HG03039 (cell line): ENCODE results near the gene OSBPL2.

ENCODE experiments used
- ATAC-seq: cut with Tn5 transposase; IDR thresholded peaks from one replicate; pipeline ENCODE4 v1.9.1; 2021; ENCODE audit warnings: mild to moderate bottlenecking, moderate library complexity; ENCODE audit not compliant: unreplicated experiment

The OSBPL2 gene

DNA sequence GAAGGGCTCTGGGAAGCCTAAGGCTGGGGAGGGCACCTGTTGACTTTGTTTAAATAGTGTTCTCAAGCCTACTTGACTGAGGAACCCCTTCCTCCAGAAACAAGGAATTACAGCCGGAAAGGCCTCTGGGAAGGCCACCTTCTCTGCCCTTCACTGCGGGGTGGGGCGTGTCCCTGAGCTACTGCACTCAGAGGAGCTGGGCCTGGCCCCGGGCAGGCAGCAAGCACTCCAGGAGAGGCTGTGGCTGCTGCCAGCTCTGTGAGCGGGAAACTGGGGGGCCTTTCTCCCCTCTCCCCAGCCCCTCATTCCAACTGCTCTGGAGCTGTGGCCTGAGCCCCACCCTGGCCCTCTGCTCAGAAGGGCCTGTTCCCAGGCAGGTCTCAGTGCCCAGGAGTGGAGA, 4.0 kb upstream of the OSBPL2 start:
- no peak for ATAC-seq

DNA sequence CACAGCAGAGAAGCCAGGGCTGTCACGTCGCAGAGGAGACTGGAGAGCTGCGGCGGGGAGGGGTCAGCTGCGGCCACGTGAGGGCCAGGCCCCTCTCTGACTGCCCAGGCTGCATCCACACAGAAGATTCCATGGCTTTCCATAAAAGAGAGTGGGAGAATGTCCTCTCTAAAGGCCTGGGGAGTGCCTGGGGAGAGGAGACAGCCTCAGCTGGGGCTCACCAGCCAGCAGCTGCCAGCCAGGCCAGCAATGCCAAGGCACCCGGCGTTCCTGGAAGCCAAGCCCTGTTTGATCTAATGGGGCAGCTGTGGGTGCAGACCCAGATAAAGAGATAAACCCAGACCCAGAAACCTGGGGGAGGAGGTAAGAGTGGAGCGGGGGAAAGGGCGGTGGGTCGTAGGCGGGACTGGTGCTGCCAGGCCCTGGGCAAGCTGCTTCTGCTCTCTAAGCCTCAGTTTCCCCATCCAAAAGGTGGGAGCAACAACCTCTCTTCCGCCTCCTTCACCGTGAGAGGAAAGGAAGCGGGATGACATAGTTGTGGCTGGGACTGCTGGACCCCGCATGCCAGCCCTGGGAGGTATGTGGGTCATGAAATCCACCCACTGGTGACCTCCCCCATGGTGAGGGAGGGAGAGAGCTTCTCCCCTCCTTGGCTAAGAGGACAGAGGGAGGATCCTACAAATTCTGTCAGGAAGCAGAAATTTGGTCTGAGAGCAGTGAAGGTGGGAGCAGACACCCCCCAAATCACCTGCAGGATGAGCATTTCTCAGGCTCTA, 3.1 kb upstream of the OSBPL2 start:
- no peak for ATAC-seq

DNA sequence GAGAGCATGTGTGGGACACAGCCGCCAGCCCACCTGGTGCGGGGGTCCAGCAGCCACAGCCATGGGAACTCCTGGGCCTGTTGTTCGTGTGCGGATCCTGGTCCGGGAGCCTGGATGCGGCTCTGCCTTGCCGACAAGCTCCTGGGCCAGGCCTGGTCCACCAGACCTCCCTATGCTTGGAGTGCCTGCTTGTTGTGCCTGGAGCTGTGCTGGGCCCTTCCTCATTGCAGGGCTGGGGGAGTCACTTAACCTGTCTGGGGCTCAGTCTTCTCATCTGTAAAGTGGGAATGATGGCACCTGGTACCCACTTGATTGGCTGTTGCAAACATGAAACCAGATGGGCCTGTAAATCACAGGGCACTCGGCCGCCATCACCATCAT, 2.6 kb upstream of the OSBPL2 start:
- no peak for ATAC-seq

DNA sequence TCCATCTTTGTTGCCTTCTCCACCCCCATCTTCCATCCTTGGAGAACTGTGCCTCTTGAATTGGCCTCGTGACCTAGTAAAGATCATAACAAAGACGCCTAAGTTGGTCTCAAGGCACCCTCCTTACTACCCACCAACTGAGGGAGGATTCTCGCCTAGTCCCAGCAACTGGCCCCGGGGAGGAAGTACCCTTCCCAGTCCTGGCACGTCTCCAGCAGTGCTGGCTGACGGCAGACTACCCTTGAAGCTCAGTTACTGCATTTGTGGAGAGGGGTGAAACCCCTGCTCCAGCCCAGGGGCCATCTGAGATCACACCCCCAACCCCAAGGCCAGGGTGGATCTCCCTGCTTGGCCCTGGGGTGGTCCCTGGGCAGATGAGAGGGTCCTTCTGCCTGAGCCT, 2.1 kb upstream of the OSBPL2 start:
- no peak for ATAC-seq

DNA sequence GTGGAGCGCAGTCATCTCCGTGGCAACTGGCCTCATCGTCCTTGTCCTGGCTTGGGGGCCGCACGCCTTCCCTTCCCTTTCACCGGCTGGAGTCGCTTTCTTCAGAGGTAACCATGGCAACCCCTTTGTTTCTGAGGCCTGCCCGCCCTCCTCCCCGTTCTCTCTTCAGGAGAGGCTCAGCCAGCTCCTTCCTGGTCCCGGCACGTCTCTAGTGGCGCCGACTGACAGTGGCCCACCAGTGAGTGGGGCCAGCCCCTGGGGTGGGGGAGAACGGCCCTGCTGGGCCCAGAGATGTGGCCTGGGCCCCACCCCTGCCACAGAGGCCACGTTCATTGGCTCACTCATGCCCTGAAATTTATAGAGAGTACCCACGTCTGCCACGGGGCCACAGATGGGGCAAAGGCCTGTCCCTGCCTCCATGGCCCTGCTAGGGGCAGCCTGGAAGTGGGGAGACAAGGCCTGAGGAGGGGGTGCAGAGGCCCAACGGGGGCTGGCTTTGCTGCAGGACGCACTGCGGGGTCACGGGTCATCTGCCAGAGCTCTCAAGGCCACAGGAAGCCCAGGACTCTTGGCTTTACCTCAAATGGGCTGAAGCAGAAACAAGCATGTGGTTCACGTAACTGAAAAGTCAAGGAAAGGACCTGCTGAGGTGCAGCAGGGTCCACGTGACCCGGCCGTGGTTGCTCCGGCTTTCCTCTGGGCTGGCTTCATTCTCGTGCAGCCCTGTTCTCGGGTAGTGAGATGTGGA, 1.4 kb upstream of the OSBPL2 start:
- no peak for ATAC-seq

DNA sequence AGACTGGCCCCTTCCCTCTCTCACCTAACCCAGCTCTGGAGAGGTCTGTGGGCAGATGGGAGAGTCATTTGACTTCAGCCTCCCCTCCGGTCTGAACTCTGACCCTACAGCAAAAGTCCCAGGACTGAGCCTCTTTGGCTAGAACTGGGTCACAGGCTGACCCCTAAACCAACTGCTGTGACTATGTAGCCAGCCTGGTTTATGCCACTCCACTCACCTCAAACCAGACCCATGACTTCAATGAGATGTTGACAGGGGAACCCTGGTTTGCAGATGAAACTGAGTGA, 864 bp upstream of the OSBPL2 start:
- ATAC-seq = no peak

DNA sequence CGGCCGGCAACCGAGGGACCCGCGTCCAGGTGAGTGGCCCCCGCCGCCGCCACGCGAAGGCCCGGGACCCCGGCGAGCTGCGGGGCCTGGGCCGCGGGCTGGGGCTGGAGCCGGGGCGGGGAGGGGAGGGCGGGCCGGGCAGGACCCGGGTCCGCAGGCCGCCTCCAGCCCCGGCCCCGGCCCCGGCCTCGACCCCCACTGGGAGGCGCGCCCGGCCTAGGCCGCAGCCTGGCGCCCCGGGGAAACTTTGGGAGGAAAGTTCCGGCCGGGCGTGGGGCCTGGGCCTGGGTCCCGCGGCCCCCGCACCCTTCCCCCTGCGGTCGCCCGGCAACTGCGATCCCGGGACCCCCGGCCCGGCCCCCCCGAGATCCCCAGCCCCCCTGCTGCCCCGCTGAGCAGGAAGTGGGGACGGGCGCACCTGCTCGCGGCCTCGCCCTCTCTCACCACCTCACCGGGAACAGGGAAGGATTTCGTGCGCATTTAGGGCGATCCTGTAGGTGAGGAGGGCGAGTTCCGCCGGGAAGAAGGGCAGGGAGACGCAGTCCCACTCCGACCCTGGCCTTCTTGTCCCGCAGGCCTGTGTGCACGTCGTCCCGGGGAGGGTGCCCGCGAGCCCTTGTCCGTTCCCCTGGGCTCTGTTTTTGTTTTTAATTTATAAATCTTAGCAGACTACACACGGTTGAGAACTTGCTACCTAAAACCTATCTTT, 402 bp downstream of the OSBPL2 start:
- peak; percentile 3 for ATAC-seq

DNA sequence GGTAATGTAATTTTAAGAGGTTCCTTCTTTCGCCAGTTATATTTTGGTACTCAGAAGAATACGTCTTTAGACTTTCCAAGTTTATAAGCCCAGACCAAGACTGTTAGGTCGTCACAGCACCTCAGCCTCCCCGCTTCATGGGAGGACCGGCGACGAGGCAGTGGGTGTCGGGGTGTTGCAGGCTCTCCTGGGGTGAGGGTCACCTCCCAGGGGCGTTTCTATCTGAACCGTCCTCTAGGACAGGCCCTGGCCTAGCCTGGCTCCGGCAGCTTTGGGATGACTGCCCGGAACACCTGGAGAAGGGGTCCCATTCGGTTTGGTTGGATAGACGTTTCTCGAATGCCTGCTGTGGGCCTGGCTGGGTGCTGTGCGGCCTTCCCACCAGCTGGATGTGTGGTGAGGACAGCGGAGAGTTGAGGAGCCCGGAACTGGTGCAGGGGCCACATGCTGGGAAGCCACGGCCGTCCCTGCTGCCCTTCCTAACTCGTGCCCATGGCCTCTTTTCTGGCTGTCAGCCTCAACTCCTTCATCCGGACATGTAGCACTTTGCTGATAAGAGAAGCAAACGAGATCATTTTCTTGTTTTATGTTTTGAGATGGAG, 1.1 kb downstream of the OSBPL2 start:
- ATAC-seq = no peak

DNA sequence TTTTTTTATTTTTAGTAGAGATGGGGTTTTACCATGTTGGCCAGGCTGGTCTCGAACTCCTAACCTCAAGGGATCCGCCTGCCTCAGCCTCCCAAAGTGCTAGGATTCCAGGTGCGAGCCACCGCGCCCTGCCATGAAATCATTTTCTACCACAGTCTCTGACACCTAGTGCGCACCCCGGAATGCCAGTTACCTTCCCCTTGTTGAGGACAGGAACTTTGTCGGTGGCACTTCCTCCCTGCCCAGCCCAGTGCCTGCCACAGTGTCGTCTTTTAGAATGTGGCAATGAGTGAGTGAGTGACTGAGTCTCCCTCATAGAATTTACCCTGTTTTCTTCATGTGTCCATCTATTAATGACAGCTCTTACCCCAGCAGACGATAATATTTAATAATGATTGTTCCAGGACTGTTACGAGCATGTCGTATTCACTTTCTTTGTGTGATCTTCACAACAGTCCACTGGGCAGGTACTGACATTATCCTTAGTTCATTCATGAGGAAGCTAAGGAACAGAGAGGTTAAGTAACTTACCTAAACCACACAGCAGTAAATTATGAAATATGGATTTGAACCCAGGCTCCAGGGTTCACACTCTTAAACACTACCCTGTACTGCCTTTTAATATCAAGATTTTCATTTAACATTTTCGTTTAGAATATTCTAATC, 1.8 kb downstream of the OSBPL2 start:
- no peak for ATAC-seq

DNA sequence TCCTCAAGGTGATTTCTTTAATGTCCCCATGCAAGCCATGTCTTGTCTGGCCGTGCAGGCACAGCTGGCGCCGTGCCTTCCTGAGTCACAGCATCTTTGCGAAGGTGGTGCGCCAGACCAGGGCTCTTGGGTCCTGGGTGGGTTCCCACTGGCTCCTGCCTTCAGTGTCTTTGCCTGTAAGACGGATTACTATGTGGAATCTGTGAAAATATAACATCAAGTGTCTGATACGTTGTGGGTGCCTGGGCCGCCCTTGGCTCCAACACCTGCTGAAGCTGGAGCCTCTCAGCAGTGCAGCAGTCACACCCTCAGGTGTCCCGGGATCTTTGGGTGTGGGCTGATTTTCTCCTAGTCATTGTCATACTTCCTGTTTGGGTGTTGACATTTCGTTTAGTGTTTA, 3.2 kb downstream of the OSBPL2 start:
- ATAC-seq = no peak

DNA sequence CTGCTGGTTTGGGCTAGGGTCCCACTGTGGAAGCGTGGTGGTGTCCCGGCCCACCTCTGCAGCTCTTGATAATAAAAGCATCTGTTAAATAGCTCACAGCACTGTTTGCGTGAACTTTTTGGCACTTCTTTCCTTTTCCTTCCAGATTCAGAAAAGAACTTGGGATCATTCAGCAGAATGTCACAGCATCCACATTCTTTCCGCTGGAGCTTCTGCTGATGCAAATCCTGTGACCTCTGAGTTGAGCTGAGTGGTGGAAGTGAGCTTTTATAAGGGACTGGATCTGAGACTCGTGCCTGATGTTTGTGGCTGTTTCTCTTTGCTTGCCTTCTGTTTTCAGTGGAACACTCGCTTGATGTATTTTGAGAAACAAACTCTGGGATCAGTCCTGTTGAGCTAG, 3.9 kb downstream of the OSBPL2 start:
- ATAC-seq = no peak

DNA sequence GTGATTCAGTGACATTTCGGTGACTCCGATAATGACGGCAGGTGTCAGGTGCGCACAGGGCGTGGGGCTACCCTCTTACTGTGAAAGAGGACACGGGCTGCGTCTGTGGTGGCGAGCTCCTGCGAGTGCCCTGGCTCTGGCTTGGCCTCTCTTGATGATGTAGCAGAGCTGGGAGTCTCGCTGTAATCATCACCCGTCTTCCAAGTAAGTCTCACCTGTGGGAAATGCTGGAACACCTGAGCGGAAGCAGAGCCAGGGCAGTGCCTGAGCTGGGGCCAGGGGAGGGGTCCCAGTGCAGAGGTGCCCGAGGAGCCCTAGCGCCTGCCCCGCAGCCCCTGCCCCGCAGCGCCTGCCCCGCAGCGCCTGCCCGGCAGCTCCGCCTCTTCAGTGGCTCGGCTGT, 4.8 kb downstream of the OSBPL2 start:
- no peak for ATAC-seq

DNA sequence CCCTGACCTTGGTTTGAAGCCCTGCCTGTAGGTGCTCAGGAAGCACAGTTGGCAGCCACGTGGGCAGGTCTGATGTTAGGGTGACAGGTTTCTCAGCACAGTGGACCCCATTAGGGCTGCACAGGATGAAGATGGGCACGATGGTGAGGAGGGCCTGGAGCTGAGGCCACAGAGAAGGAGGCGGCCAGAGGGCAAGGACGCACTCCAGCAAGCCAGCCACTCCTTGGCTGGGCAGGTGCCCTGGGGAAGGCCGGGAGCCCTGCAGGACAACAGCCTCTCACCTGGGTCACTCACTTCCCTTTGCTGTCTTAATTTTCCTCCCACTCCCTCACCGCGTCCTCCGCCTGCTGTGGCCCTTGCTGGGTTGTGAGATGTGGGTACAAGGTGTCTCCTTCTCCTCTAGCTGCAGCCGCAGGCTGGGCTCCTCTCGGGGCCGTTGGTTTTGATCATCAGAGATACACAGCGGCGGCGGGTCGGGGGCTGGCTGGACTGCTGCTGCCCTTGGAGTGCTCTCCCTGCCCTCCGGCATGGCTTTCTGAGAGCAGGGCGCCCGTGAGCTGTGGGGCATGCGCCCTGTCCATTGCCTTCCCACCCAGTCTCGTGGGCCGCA, 5.7 kb downstream of the OSBPL2 start:
- no peak for ATAC-seq

DNA sequence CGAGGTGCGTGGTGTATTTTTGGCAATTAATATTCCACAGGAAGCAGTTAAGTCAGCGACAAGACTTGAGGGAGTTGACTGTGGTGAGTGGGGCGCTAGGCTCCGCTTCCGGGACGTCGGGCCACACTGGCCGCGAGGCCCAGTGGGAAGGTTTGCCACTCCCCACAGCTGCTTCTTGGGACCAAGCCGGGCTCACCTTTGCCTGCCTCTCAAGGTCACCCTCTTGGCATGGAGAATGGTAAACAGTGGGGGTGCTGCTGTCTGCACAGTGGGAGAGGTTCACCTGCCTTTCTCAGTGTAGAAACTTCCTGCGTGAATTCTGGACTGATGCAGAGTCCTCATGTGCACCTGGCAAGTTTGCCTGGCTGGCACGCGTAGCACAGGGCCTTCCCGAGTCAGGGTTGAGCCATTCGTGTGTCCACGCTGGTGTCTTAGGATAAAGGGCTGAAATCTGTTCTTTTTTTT, 6.4 kb downstream of the OSBPL2 start:
- no peak for ATAC-seq

DNA sequence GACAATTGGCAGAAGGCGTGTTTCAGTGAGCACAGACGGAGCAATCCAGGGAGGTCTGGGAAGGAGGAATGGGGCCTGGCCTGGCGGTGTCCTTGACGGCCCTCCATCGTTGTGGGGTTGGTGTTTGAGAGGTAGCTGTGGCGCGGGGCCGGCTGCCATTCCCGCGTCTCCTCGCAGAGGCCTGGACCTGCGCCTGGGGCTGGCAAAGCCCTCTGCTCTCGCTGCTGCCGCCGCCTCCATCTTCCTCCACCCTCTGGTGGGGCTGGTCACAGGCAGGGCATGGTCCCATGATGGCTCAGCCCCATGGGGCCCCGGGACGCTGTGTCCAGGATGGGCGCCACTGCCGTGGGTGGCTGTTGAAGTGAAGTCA, 7.6 kb downstream of the OSBPL2 start:
- ATAC-seq = no peak

DNA sequence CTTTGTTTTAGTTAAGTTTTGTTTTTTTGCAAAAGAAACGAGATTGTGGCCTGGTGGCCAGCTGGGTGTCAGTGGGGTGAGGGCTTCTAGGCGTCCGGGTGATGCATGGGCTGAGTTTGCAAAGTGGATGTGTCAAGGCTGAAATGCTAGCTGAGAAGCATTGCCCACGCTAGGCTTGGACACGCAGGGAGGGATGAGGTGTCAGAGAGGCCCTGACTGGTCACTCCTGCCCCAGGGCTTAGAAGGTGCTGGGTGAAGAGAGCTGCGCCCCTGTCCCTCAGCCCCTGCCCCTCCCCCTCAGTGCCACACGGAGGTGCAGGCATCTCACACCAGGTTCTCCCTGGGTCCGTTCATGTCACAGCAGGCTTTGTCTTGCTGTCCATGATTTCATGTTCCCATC, 8.1 kb downstream of the OSBPL2 start:
- no peak for ATAC-seq

DNA sequence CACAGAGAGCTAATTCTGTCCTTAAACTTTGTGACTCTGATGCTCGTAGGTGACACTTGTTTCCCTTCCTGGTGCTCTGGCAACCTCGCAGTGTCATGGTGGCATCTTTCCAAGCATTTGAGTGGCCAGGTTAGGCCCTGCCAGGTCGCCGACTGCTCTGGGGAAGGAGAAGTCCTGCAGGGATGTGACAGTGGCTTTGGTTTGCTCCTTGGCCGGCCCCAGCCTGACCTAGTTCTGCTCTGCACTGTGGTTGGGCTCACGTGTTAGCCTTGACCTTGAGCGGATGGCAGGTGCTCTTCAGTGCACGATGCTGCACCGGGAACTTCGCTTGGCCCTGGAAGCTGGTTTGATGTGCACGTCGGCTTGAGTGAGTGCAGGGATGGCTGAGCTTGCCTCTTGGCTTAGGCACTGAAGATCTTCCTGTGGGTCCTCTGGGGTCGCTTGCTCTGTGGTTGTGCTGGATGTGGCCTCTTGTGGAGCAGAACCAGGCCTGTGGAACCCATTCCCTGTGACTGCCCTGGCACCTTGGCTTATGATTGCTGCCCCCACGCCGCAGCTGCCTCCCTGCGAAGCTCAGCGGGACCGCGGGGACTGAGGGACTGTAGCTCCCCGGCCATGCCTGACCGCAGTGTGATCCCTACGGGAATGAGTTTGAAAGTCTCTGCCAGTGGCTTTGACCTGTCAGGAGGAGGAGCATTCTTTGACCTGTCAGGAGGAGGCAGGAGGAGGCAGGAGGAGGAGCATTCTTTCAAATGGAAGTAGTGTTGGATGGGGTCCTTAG, 8.7 kb downstream of the OSBPL2 start:
- no peak for ATAC-seq

DNA sequence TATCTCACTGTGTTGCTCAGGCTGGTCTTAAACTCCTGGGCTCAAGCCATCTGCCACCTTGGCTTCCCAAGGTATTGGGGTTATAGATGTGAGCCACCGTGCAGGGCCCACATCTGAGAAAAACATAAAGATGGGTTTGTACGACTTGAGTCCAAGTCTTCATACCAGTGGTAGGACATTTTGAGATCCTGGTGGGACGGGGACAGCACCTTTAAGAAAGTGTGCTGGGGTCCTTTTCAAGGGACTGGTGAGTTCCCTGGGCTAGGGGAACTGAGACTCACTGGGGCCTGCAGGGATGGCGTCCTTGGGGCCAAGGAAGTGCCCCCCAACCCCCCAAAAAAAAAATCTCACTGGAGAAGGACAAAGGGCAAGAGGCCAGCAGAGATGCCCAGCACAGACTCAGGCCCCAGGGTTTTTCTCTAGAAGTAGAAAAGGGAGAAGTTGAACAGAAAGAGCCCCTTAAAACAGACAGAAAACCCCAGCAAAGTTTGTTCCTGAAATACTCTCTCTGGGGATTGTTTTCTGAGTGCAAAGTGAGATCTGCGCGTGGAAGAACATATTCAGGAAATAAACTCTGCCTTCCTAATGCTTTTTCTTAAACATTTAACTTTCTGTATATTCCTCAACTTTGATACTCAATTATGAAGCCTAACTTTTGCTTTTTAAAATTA, 10.7 kb downstream of the OSBPL2 start:
- ATAC-seq = no peak

DNA sequence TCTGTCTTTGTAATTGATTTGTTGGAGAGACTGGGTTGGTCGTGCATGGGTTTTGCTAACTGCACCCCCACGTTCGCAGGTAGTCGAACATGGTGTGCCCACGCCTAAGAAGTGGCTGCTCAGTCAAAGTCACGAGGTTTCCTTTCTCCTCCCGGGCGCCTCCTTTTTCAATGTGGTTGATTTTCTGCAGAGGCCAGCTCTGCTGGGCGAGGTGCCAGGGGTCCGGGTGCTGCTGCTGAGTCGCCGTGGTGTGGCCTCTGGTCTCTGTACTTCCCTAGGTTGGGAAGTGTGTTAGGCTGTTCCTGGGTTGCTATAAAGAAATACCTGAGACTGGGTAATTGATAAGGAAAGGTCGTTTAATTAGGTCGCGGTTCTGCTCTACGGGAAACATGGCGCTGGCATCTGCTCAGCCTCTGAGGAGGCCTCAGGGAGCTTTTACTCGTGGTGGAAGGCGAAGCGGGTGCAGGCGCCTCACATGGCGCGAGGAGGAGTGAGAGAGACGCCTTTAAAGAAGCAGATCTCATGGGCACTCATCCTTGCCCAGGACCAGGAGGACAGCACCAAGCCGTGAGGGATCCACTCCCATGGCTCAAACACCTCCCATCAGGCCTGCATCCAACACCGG, 14.1 kb downstream of the OSBPL2 start:
- no peak for ATAC-seq
